22Rv1 (cell line): Measurements from ENCODE around the gene CAPNS1.
"Not testable (repeated sequence)": the region's sequence is repeated elsewhere in the genome, so short reads cannot be mapped to it uniquely, and the experiment has no call there.

Source experiments
- H3K27ac ChIP-seq: fragments of 450-650 bp; 2 replicates; pipeline ENCODE4 v1.5.1; 2017
- CTCF ChIP-seq: fragments of 450-650 bp; IDR thresholded peaks from 2 replicates; pipeline ENCODE4 v1.5.1; 2017; ENCODE audit warnings: mild to moderate bottlenecking
- ZFX ChIP-seq: fragments of 450-650 bp; IDR thresholded peaks from 2 replicates; pipeline ENCODE4 v1.6.1; 2017; ENCODE audit warnings: antibody characterized with exemption, borderline replicate concordance

Gene CAPNS1

GRCh38 chr19:36152352-36153091, 12.7 kb downstream of the CAPNS1 start, which contains the start of gene COX7A1:
Gene COX7A1 (minus strand): TSS chr19:36152447. CDS start chr19:36152407, 40 bp downstream.
- TF ChIP-seq CTCF = no peak
- no peak for TF ChIP-seq ZFX
- H3K27ac ChIP-seq = 0 out of 2 replicates have a peak within 1 kb of the TSS, but pooled peaks have one; percentile 7

- 0 out of 2 replicates have a peak overlapping the region, but pooled peaks have one; percentile 7 for H3K27ac ChIP-seq
- TF ChIP-seq ZFX = no peak
Measured at GRCh38 chr19:36153126-36153525, 13.3 kb downstream of the CAPNS1 start.

GRCh38 chr19:36160821-36161596, 21.1 kb downstream of the CAPNS1 start:
- H3K27ac ChIP-seq = peak overlapping the region; percentile 20; the same call in 1 of the 2 replicates
- TF ChIP-seq CTCF = no peak

GRCh38 chr19:36163813-36164212, 23.9 kb downstream of the CAPNS1 start:
- H3K27ac ChIP-seq = peak overlapping the region; percentile 92; the same call in 1 of the 2 replicates
- TF ChIP-seq CTCF = no peak
- no peak for TF ChIP-seq ZFX

GRCh38 chr19:36169084-36169760, 29.4 kb downstream of the CAPNS1 start:
- H3K27ac ChIP-seq = peak overlapping the region; percentile 92
- TF ChIP-seq ZFX (no peak), CTCF (no peak)

GRCh38 chr19:36172852-36173251, 33.0 kb downstream of the CAPNS1 start:
- TF ChIP-seq CTCF (no peak), ZFX (no peak)

GRCh38 chr19:36173846-36174245, 34.0 kb downstream of the CAPNS1 start:
- not testable (repeated sequence) for H3K27ac ChIP-seq

More at GRCh38 chr19:36172852-36173251, 33.0 kb downstream of the CAPNS1 start:
- H3K27ac ChIP-seq = no peak overlapping the region

- H3K27ac ChIP-seq = not testable (repeated sequence)
Measured at GRCh38 chr19:36179077-36179476, 39.2 kb downstream of the CAPNS1 start.
